VCaP (cell line): ENCODE measurements around the gene SLC30A7.

Experiments
- H3K27ac ChIP-seq: fragments of 450-650 bp; 2 replicates; pipeline ENCODE4 v1.5.1; 2017
- CTCF ChIP-seq: fragments of 450-650 bp; conservative IDR thresholded peaks from 2 replicates; pipeline ENCODE4 v1.5.1; 2017; ENCODE audit warnings: mild to moderate bottlenecking, moderate library complexity

Gene SLC30A7

GRCh38 chr1:100862591-100862990 lies 33.3 kb upstream of the SLC30A7 start:
- no peak overlapping the region for H3K27ac ChIP-seq
- no peak for TF ChIP-seq CTCF

GRCh38 chr1:100866041-100866900 lies 29.6 kb upstream of the SLC30A7 start:
- TF ChIP-seq CTCF, result peak; percentile 75
- no peak overlapping the region for H3K27ac ChIP-seq

GRCh38 chr1:100866901-100867206 lies 29.0 kb upstream of the SLC30A7 start:
- no peak for TF ChIP-seq CTCF
- no peak overlapping the region for H3K27ac ChIP-seq

GRCh38 chr1:100868364-100868995 lies 27.4 kb upstream of the SLC30A7 start:
- H3K27ac ChIP-seq, result no peak overlapping the region
- TF ChIP-seq CTCF, result peak; percentile 87

GRCh38 chr1:100869996-100870395 lies 25.9 kb upstream of the SLC30A7 start:
- H3K27ac ChIP-seq, result no peak overlapping the region
- TF ChIP-seq CTCF, result no peak

GRCh38 chr1:100874433-100874832 lies 21.5 kb upstream of the SLC30A7 start:
- H3K27ac ChIP-seq, result peak overlapping the region; percentile 43
- TF ChIP-seq CTCF, result no peak

- TF ChIP-seq CTCF, result no peak
- peak overlapping the region; percentile 43; the same call in 1 of the 2 replicates for H3K27ac ChIP-seq
Observed at GRCh38 chr1:100875228-100875627, 20.7 kb upstream of the SLC30A7 start.
